HG03280 (cell line): ENCODE results near the gene ATP2B2.
A peak's percentile ranks its signal among the peaks of the same experiment; 100 is the strongest.
"Not testable (repeated sequence)": the region's sequence is repeated elsewhere in the genome, so short reads cannot be mapped to it uniquely, and the experiment has no call there.

Source experiments
- ATAC-seq: cut with Tn5 transposase; IDR thresholded peaks from one replicate; pipeline ENCODE4 v1.9.1; 2021; ENCODE audit warnings: mild to moderate bottlenecking, moderate library complexity; ENCODE audit not compliant: unreplicated experiment

ATP2B2 gene

DNA sequence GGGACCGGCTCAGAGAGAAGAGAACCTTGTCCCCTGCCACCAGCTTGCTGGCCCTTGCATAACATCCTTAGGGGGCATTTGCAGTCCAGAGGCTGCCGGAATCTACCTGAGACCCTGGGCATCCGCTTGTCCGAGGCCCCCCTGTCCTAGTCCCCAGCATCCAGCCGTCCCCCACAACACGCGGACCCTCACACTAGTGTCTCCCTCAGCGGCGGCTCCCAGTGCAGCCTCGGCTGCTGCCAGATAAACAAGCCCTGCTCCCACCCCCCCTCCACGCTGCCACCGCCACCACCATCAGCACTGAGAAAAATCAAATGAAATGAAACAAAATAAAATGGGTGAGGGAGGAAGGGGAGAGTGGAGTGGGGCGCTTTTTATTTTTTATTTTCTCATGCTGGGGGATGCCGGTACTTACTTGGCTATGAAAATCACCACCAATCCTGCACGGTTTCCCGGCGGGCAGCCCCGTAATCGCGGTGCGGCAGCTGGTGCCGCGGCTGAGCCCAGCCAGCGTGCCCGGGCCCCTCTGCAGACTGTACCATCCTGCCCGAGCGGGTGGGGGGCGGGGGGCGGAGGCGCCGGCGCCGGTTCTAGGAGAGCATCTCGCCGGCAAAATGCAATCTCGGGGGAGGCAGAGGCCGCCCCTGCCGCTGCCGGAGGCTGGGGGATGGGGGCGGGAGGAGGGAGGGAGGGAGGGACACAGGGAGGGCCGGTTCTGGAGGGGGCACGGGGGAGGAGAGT is at the start of gene ATP2B2:
Gene ATP2B2 (minus strand): TSS at position 537 of the 741 bp plus-strand sequence. CDS start 56,043 bp downstream, outside the sequence.
- ATAC-seq = no peak

GRCh38 chr3:10554746-10555145 is 49.4 kb upstream of the ATP2B2 start:
- no peak for ATAC-seq

- no peak for ATAC-seq
These were observed 48.8 kb upstream of the ATP2B2 start for GRCh38 chr3:10554236-10554611.

DNA sequence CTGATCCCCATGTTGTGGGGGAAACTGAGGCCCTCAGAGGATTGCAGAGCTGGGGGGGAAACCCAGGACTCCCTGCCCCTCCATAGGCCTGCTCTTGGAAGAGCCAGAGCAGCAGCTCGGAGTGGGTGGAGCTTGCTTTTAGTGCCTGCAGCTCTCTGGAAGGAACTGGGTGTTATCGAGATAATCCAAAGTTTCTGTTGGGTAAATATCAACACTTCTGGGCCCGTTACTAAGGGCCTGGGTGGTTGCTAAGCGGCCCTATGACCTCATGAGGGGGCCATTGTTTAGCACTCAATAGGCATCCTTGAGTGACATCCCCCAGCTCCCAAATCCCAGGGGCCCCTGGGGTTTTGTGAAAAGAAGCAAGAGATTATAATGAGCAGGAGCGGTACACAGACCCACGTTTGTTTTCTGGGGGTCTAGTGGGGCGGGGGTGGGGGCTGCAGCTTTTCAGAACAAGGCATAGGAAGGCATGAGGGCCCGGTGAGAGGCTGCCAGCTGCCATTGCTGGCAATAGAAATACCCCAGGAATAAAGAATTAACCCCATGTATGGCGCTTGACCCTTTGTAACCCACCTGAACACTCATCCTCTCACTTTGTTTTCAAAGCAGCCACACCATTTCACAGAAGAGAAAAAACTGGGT is 48.3 kb upstream of the ATP2B2 start:
- ATAC-seq = no peak

DNA sequence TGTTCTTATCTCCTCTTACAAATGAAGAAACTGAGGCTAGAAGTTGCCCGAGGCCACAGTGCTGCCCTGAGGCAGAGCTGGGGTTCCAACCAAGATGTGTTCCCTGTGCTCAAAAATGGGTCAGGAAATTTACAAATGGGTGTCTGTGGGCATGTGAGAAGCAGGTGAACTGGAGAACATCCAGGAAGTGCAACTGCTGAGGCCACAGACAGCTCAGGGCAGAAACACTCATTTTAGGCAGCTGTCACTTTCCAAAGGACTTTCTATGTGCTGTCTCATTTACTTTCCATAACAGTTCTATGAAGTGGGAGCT is 47.2 kb upstream of the ATP2B2 start:
- ATAC-seq = no peak

- ATAC-seq = peak; percentile 52
These were observed 46.6 kb upstream of the ATP2B2 start for GRCh38 chr3:10551821-10552630.

DNA sequence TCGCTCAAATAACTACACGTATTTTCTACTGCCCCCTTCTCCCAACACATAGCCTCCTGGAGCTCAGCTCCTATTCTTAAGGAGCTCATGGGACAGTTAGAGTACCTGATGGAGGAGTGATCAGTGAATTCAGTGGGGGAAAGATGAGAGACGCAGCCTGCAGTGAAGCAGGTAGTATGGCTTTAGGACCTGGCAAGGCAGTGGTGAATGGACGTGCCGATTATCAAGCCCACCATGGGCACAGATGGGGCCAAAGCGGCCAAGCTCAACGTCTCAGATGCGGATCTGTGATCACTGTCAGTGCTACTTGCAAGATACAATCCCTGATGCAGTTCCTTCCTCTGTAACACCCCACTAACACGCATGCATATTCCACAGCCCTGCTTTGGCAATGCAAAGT is 45.8 kb upstream of the ATP2B2 start:
- ATAC-seq = no peak

- no peak for ATAC-seq
These were observed 45.3 kb upstream of the ATP2B2 start for GRCh38 chr3:10550705-10551104.

DNA sequence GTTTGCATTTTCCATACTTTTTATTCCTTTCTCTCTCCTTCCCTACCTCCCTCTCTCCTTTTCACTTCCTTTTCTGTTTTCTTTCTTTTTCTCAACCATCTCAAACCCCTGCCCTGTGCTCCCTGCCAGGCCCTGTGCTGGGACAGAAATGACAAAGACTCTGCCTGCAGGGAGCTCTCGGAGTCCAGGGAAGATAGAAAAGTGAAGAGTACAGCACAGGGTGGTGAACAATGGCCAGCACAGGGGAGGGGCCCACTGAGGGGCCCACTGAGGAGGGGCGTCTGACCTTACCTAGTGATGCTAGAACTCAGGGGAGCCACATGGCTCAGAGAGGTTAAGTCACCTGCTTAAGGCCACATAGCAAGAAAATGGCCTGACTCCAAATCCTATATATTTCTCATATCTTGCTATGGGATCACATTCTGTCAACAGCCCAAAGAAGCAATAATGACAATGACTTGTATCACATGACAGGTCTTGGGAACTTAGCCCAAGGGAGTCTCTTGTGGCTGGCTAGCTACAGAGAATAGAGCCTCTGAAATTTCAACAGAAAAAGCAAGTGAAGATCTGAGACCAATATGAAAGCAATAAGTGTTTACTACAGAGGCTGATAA is 44.3 kb upstream of the ATP2B2 start:
- ATAC-seq = no peak

- ATAC-seq = no peak
These were observed 43.6 kb upstream of the ATP2B2 start for GRCh38 chr3:10548992-10549391.

- ATAC-seq = no peak
These were observed 42.7 kb upstream of the ATP2B2 start for GRCh38 chr3:10547841-10548783.

GRCh38 chr3:10547413-10547812 is 42.0 kb upstream of the ATP2B2 start:
- no peak for ATAC-seq

GRCh38 chr3:10546820-10547263 is 41.5 kb upstream of the ATP2B2 start:
- ATAC-seq = no peak

DNA sequence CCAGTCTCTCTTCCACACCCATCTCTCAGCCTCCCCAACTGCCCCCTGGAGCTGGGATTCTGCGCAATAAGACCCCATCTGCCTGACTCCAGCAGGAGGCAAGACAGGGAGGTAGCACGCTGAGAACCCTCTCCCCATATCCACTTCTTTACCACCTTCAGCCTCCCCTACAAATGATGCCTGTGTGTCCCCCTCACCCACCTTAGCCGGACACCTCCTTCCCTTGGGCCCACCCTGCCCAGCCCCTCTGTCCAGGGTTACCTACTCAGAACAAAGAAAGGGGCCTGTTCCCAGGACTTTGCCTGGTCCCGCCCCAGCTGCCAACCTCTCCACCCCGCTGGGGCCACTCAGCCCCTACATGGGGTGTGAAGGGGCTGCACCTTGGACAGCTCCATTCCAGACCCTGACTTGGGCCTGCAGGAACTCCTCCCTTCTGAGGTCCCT is 40.8 kb upstream of the ATP2B2 start:
- ATAC-seq = no peak

- no peak for ATAC-seq
These were observed 37.1 kb upstream of the ATP2B2 start for GRCh38 chr3:10542518-10542917.

DNA sequence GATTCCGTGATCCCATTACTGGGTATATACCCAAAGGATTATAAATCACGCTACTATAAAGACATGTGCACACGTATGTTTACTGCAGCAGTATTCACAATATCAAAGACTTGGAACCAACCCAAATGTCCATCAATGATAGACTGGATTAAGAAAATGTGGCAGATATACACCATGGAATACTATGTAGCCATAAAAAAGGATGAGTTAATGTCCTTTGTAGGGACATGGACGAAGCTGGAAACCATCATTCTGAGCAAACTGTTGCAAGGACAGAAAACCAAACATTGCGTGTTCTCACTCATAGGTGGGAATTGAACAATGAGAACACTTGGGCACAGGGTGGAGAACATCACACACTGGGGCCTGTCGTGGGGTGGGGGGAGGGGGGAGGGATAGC is 35.0 kb upstream of the ATP2B2 start:
- ATAC-seq = not testable (repeated sequence)

- no peak for ATAC-seq
These were observed 28.7 kb upstream of the ATP2B2 start for GRCh38 chr3:10534066-10534465.

DNA sequence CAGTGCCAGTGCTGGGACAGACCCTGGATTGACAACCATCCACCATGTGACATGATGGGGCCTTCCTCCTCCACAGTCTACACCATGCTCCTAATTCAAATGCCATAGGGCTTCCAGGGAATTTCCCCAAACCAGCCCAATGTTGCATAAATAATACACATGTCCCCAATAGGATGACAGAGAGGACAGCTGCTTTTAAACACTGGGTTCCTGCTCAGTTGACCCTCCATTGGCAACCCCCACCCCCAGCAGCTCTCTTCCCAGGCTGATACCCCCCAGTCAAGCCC is 28.3 kb upstream of the ATP2B2 start:
- no peak for ATAC-seq

DNA sequence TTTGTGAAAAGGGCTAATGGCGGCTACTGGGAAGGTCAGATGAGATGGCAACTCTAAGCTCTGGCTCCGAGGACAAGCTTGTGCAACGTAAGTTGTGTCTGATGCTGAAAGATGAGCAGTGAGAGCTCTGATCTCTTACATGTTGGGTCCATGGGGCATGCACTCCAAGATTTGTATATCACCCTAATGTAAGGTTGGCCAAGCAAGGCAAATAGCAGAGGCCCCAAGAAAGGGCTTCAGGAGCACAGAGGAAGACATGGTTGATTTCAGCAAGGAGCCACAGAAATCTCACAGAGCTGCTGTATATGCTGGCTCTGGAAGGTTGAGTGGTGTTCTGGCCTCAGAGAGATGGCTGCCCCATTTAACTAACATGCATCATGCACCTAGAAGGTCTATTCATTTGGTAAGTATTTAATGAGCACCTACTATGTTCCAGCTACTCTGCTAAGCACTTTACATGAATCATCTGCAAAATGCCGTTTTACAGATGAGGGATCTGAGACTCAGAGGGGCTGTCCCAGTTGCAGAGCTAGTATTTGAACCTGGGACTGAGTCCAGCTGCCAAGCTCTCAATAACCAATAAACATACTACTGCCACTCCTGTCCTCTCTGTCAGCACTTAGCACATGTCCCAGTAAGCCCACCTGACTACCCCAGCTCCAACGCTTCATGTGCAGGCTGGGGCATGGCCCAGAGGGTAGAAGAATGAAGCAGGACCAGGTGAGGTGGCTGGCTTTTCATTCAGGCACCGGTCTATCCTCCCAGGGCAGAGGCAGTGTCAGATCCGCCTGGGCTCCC is 27.8 kb upstream of the ATP2B2 start:
- ATAC-seq = no peak

- no peak for ATAC-seq
These were observed 25.6 kb upstream of the ATP2B2 start for GRCh38 chr3:10531031-10531430.
